Osteoblast (primary cell): ENCODE data around the gene GSE1. TPM values are rescaled to one million over a fixed set of nuclear protein-coding genes. Genes with fewer than 3 reads are reported as not detected.

ENCODE experiments used
- DNase-seq: peaks from one replicate; pipeline ENCODE4 v3.0.0; 2011; ENCODE audit warnings: low spot score, mixed read lengths; ENCODE audit not compliant: insufficient read length; ENCODE audit errors: missing footprints
- H2AFZ ChIP-seq: 2 replicates; pipeline ENCODE4 v1.6.0; 2011; ENCODE audit warnings: mild to moderate bottlenecking, low read length
- H3K27ac ChIP-seq: 2 replicates; pipeline ENCODE4 v1.5.1; 2011; ENCODE audit warnings: mild to moderate bottlenecking, low read depth, low read length, moderate library complexity
- H3K27me3 ChIP-seq: 2 replicates; pipeline ENCODE4 v1.6.0; 2012; ENCODE audit warnings: mild to moderate bottlenecking, control low read depth, inconsistent platforms, low read length, moderate library complexity; ENCODE audit not compliant: insufficient read depth
- H3K36me3 ChIP-seq: 2 replicates; pipeline ENCODE4 v1.5.1; 2011; ENCODE audit warnings: mild to moderate bottlenecking, low read length, control low read depth, moderate library complexity; ENCODE audit not compliant: insufficient read depth
- H3K4me1 ChIP-seq: 2 replicates; pipeline ENCODE4 v1.5.1; 2011; ENCODE audit warnings: mild to moderate bottlenecking, low read length, control low read depth, moderate library complexity; ENCODE audit not compliant: insufficient read depth
- H3K4me2 ChIP-seq: 2 replicates; pipeline ENCODE4 v1.6.0; 2011; ENCODE audit warnings: mild to moderate bottlenecking, low read length; ENCODE audit not compliant: insufficient read depth
- H3K4me3 ChIP-seq: fragments of 200-600 bp; sonication (generic); 3 replicates; pipeline ENCODE4 v1.5.1; 2012; ENCODE audit warnings: mild to moderate bottlenecking, low read length, inconsistent platforms; ENCODE audit not compliant: insufficient read depth
- H3K79me2 ChIP-seq: 2 replicates; pipeline ENCODE4 v1.6.0; 2012; ENCODE audit warnings: mild to moderate bottlenecking, low read length, control low read depth, inconsistent platforms; ENCODE audit not compliant: insufficient read depth
- H3K9me3 ChIP-seq: 2 replicates; pipeline ENCODE4 v1.5.1; 2011; ENCODE audit warnings: low read depth, low read length, control low read depth
- H4K20me1 ChIP-seq: 2 replicates; pipeline ENCODE4 v1.6.0; 2012; ENCODE audit warnings: mild to moderate bottlenecking, low read length, control low read depth; ENCODE audit not compliant: insufficient read depth
- CTCF ChIP-seq: IDR thresholded peaks from 2 replicates; pipeline ENCODE4 v1.5.1; 2011; ENCODE audit warnings: mild to moderate bottlenecking, low read depth, low read length, moderate library complexity; ENCODE audit errors: extremely low read depth
- total RNA-seq: library from RNA; depleted of rRNA; stranded (reverse); fragments of >200 nt; gene quantifications from 2 replicates; pipeline ENCODE4 v1.2.3, GENCODE V29; 2012

Gene GSE1
- total RNA-seq, 1 donor, result 49.6 TPM

- H3K27ac ChIP-seq, result peak overlapping the region; percentile 80
- peaks cover 100% of the 10 kb centered on the region for H3K79me2 ChIP-seq
- H3K4me1 ChIP-seq, result peaks cover 30% of the 10 kb centered on the region
- peak overlapping the region; percentile 34 for H3K4me3 ChIP-seq
- no peak for TF ChIP-seq CTCF
- DNase-seq, result no peak
- no peaks in the 10 kb centered on the region for H3K36me3 ChIP-seq
- H3K27me3 ChIP-seq, result no peaks in the 10 kb centered on the region
- H3K9me3 ChIP-seq, result no peaks in the 10 kb centered on the region
- no peak overlapping the region for H2AFZ ChIP-seq
- H4K20me1 ChIP-seq, result peaks cover 98% of the 10 kb centered on the region
- H3K4me2 ChIP-seq, result peak overlapping the region; percentile 58
These were observed 40.0 kb upstream of the GSE1 start for GRCh38 chr16:85573045-85573695.

- TF ChIP-seq CTCF, result no peak
- H3K4me3 ChIP-seq, result peak overlapping the region; percentile 34
- peak; percentile 96 for DNase-seq
These were observed 39.2 kb upstream of the GSE1 start for GRCh38 chr16:85573696-85574641.

GRCh38 chr16:85574672-85575475, 38.2 kb upstream of the GSE1 start:
- Histone ChIP-seq H3K4me3 (no peak overlapping the region), H2AFZ (no peak overlapping the region), H3K4me1 (peaks cover 22% of the 10 kb centered on the region), H3K27me3 (no peaks in the 10 kb centered on the region), H3K4me2 (peak overlapping the region; percentile 58), H3K79me2 (peaks cover 100% of the 10 kb centered on the region), H3K9me3 (no peaks in the 10 kb centered on the region), H3K36me3 (no peaks in the 10 kb centered on the region), H3K27ac (peak overlapping the region; percentile 80), H4K20me1 (peaks cover 98% of the 10 kb centered on the region)
- no peak for DNase-seq
- no peak for TF ChIP-seq CTCF

More at GRCh38 chr16:85573696-85574641, 39.2 kb upstream of the GSE1 start:
- peak overlapping the region; percentile 63 for H2AFZ ChIP-seq
- H3K27ac ChIP-seq, result peak overlapping the region; percentile 80
- H3K4me1 ChIP-seq, result peaks cover 30% of the 10 kb centered on the region
- no peaks in the 10 kb centered on the region for H3K27me3 ChIP-seq
- H3K36me3 ChIP-seq, result no peaks in the 10 kb centered on the region
- no peaks in the 10 kb centered on the region for H3K9me3 ChIP-seq
- H3K4me2 ChIP-seq, result peak overlapping the region; percentile 58
- peaks cover 100% of the 10 kb centered on the region for H3K79me2 ChIP-seq
- H4K20me1 ChIP-seq, result peaks cover 98% of the 10 kb centered on the region
